ENCODE results near the gene RABGAP1L. TPM values are rescaled to one million over a fixed set of nuclear protein-coding genes. Genes with fewer than 3 reads are reported as not detected.

The RABGAP1L gene
- polyA plus RNA-seq, 3 donors, result 35.2 to 75.3 (median 63.3) TPM

GRCh38 chr1:174191349-174191862 is 32.1 kb downstream of the RABGAP1L start:
- H3K36me3 ChIP-seq (replicated peaks in 1 of 2; ENCODE audit: control insufficient read depth in 1 of 2, insufficient read depth in 2 of 2, low read length in 2 of 2), result no peaks in the 10 kb centered on the region
- no peak overlapping the region for H2AFZ ChIP-seq (ENCODE audit: insufficient read depth, low read depth, low read length, poor library complexity, severe bottlenecking)
- no peak overlapping the region for H3K4me2 ChIP-seq (replicated peaks; ENCODE audit: extremely low read depth, low read length, poor library complexity, severe bottlenecking)
- H3K4me3 ChIP-seq (replicated peaks in 1 of 3; ENCODE audit: low read depth in 2 of 3, low read length in 3 of 3), result no peak overlapping the region
- whole genome bisulfite sequencing (ENCODE audit: insufficient coverage), result 100% methylated on average over 2 of the region's 4 CpGs
- H3K9ac ChIP-seq (ENCODE audit: insufficient read depth, low read length, poor library complexity, severe bottlenecking), result no peak overlapping the region
- H3K4me1 Mint-ChIP-seq, result peaks cover 5% of the 10 kb centered on the region
- peaks cover 25% of the 10 kb centered on the region for H4K20me1 ChIP-seq (ENCODE audit: insufficient read depth, low read length)
- no peak for DNase-seq
- no peak for TF ChIP-seq CTCF (IDR thresholded peaks at IDR 0.05)
- no peaks in the 10 kb centered on the region for H3K4me1 ChIP-seq (ENCODE audit: control insufficient read depth in 1 of 2, insufficient read depth in 2 of 2, low read length in 2 of 2)
- H3K27ac Mint-ChIP-seq, result no peak overlapping the region
- peaks cover 0 to 4% of the 10 kb centered on the region in 2 donors for H3K9me3 ChIP-seq (replicated peaks in 1 of 2; ENCODE audit: control insufficient read depth in 1 of 2, insufficient read depth in 1 of 2, low read length in 2 of 2)
- H3K4me3 Mint-ChIP-seq, result no peak overlapping the region
- no peaks in the 10 kb centered on the region for H3K27me3 ChIP-seq (ENCODE audit: control insufficient read depth in 2 of 2, insufficient read depth in 2 of 2, low read length in 2 of 2)
- no peaks in the 10 kb centered on the region for H3K36me3 Mint-ChIP-seq
- H3K9me3 Mint-ChIP-seq, result peaks cover 0 to 10% (median 4%) of the 10 kb centered on the region in 7 donors
- no peak overlapping the region for H3K27ac ChIP-seq (ENCODE audit: low read depth in 1 of 2, low read length in 2 of 2)
- no peaks in the 10 kb centered on the region for H3K27me3 Mint-ChIP-seq (ENCODE audit: low read depth in 3 of 3)
- intact Hi-C loops (cut with micrococcal nuclease), result no loop called here
- H3K79me2 ChIP-seq (ENCODE audit: insufficient read depth, low read length), result peaks cover 17% of the 10 kb centered on the region

GRCh38 chr1:174194461-174194860 is 35.1 kb downstream of the RABGAP1L start:
- TF ChIP-seq CTCF (IDR thresholded peaks at IDR 0.05), result no peak
- no peaks in the 10 kb centered on the region for H3K27me3 ChIP-seq (ENCODE audit: control insufficient read depth in 2 of 2, insufficient read depth in 2 of 2, low read length in 2 of 2)
- H3K79me2 ChIP-seq (ENCODE audit: insufficient read depth, low read length), result peaks cover 6% of the 10 kb centered on the region
- no peak for DNase-seq
- H3K9me3 Mint-ChIP-seq, result peaks cover 0 to 3% (median 0%) of the 10 kb centered on the region in 7 donors
- no peaks in the 10 kb centered on the region for H3K27me3 Mint-ChIP-seq (ENCODE audit: low read depth in 3 of 3)
- peaks cover 8% of the 10 kb centered on the region for H3K4me1 Mint-ChIP-seq
- intact Hi-C loops (cut with micrococcal nuclease), result no loop called here
- no peak overlapping the region for H3K27ac ChIP-seq (ENCODE audit: low read depth in 1 of 2, low read length in 2 of 2)
- no peaks in the 10 kb centered on the region for H3K9me3 ChIP-seq (replicated peaks in 1 of 2; ENCODE audit: control insufficient read depth in 1 of 2, insufficient read depth in 1 of 2, low read length in 2 of 2)
- H4K20me1 ChIP-seq (ENCODE audit: insufficient read depth, low read length), result peaks cover 25% of the 10 kb centered on the region
- 84% methylated on average over 6 of the region's 6 CpGs for WGBS (ENCODE audit: insufficient coverage)
- H3K4me1 ChIP-seq (ENCODE audit: control insufficient read depth in 1 of 2, insufficient read depth in 2 of 2, low read length in 2 of 2), result no peaks in the 10 kb centered on the region
- no peak overlapping the region for H3K4me2 ChIP-seq (replicated peaks; ENCODE audit: extremely low read depth, low read length, poor library complexity, severe bottlenecking)
- no peak overlapping the region for H2AFZ ChIP-seq (ENCODE audit: insufficient read depth, low read depth, low read length, poor library complexity, severe bottlenecking)
- no peak overlapping the region for H3K4me3 Mint-ChIP-seq
- H3K27ac Mint-ChIP-seq, result no peak overlapping the region
- no peaks in the 10 kb centered on the region for H3K36me3 ChIP-seq (replicated peaks in 1 of 2; ENCODE audit: control insufficient read depth in 1 of 2, insufficient read depth in 2 of 2, low read length in 2 of 2)
- no peak overlapping the region for H3K9ac ChIP-seq (ENCODE audit: insufficient read depth, low read length, poor library complexity, severe bottlenecking)
- peaks cover 0 to 3% of the 10 kb centered on the region in 2 donors for H3K36me3 Mint-ChIP-seq
- H3K4me3 ChIP-seq (replicated peaks in 1 of 3; ENCODE audit: low read depth in 2 of 3, low read length in 3 of 3), result no peak overlapping the region

All from CD14-positive monocyte (primary cell).